Measurements from ENCODE around the gene RNF34. TPM values are rescaled to one million over a fixed set of nuclear protein-coding genes. Genes with fewer than 3 reads are reported as not detected.
A peak's percentile ranks its signal among the peaks of the same experiment; 100 is the strongest.

The RNF34 gene
- total and polyA plus RNA-seq, 2 of the 13 experiments (the other 11 are each of a cell fraction or from before 2014, with no cell fraction given) = 36.8 to 53.2 TPM

GRCh38 chr12:121467638-121468498, 68.0 kb downstream of the RNF34 start (continued):
- TF ChIP-seq ZSCAN31 (CRISPR knock-in tag; IDR thresholded peaks at IDR 0.05; ENCODE audit: low read depth) (peak; percentile 72), CREM (IDR thresholded peaks at IDR 0.05) (no peak), CREM (CRISPR knock-in tag; IDR thresholded peaks at IDR 0.05) (no peak), ZNF329 (CRISPR knock-in tag; IDR thresholded peaks at IDR 0.05; ENCODE audit: low read depth) (no peak), NR0B2 (CRISPR knock-in tag; IDR thresholded peaks at IDR 0.05) (no peak; the same call in 1 of the 2 replicates), PATZ1 (CRISPR knock-in tag; IDR thresholded peaks at IDR 0.05) (peak; percentile 7; the same call in 1 of the 2 replicates), FOSL1 (CRISPR knock-in tag; IDR thresholded peaks at IDR 0.05; ENCODE audit: borderline replicate concordance) (no peak), RBAK (CRISPR knock-in tag; IDR thresholded peaks at IDR 0.05) (no peak), HNRNPK (IDR thresholded peaks at IDR 0.05; ENCODE audit: low read depth, low read length, poor library complexity, severe bottlenecking) (no peak), HOXA7 (CRISPR knock-in tag; IDR thresholded peaks at IDR 0.05) (no peak), POGK (CRISPR knock-in tag; conservative IDR thresholded peaks at IDR 0.05) (no peak), ZNF510 (CRISPR knock-in tag; IDR thresholded peaks at IDR 0.05; ENCODE audit: low read depth) (no peak), ELF4 (CRISPR knock-in tag; IDR thresholded peaks at IDR 0.05; ENCODE audit: borderline replicate concordance) (no peak), KMT2B (CRISPR knock-in tag; IDR thresholded peaks at IDR 0.05) (no peak), POLR2A (IDR thresholded peaks at IDR 0.05; ENCODE audit: insufficient read depth in 1 of 2, low read depth in 2 of 2, low read length in 2 of 2) (peak in 1 of 2 experiments; percentile 55; a peak in 2 of 4 replicates), MYNN (CRISPR knock-in tag; IDR thresholded peaks at IDR 0.05; ENCODE audit: low read depth) (no peak), ZNF30 (CRISPR knock-in tag; IDR thresholded peaks at IDR 0.05) (0 out of 2 replicates have a peak, but pooled peaks have one; percentile 56), DNMT3B (CRISPR knock-in tag; conservative IDR thresholded peaks at IDR 0.05) (no peak), ZNF615 (CRISPR knock-in tag; IDR thresholded peaks at IDR 0.05; ENCODE audit: borderline replicate concordance) (no peak), DZIP1 (CRISPR knock-in tag; IDR thresholded peaks at IDR 0.05) (no peak; the same call in 1 of the 2 replicates), RNF2 (conservative IDR thresholded peaks at IDR 0.05; ENCODE audit: low read depth) (no peak), ZNF24 (IDR thresholded peaks at IDR 0.05) (no peak), ZNF451 (CRISPR knock-in tag; IDR thresholded peaks at IDR 0.05) (no peak; the same call in 1 of the 2 replicates), BRCA1 (CRISPR knock-in tag; IDR thresholded peaks at IDR 0.05) (no peak)
